GM21737 (cell line): ENCODE results near the gene TTC17.

ENCODE experiments used
- ATAC-seq: cut with Tn5 transposase; IDR thresholded peaks from one replicate; pipeline ENCODE4 v1.9.1; 2021; ENCODE audit warnings: mild to moderate bottlenecking, moderate library complexity; ENCODE audit not compliant: unreplicated experiment

Gene TTC17

GRCh38 chr11:43532041-43532440, 173.3 kb downstream of the TTC17 start:
- ATAC-seq, result no peak

- no peak for ATAC-seq
Observed at GRCh38 chr11:43537833-43538615, 179.3 kb downstream of the TTC17 start.

GRCh38 chr11:43541993-43542392, 183.3 kb downstream of the TTC17 start:
- ATAC-seq, result no peak

- ATAC-seq, result no peak
Observed at GRCh38 chr11:43542750-43543712, 184.3 kb downstream of the TTC17 start.
